Measurements from ENCODE around the gene ST6GALNAC2. TPM values are rescaled to one million over a fixed set of nuclear protein-coding genes. Genes with fewer than 3 reads are reported as not detected.

The ST6GALNAC2 gene
- total RNA-seq, 4 donors from 2014 or later, result 8.7 to 17.8 (median 13.3) TPM

- no peak for DNase-seq (ENCODE audit: extremely low spot score)
- no peak overlapping the region for H3K4me3 ChIP-seq
- no peaks in the 10 kb centered on the region for H3K9me3 ChIP-seq
- no peak for TF ChIP-seq POLR2A (IDR thresholded peaks at IDR 0.05; ENCODE audit: low read depth)
- no peak for TF ChIP-seq POLR2AphosphoS5 (IDR thresholded peaks at IDR 0.05)
- no peak for TF ChIP-seq CTCF (IDR thresholded peaks at IDR 0.05)
- TF ChIP-seq EP300 (IDR thresholded peaks at IDR 0.05), result no peak
- H3K4me1 ChIP-seq, result peaks cover 0 to 15% (median 6%) of the 10 kb centered on the region in 4 donors
- H3K27me3 ChIP-seq, result peaks cover 0 to 16% (median 0%) of the 10 kb centered on the region in 4 donors
- no peak overlapping the region for H3K27ac ChIP-seq (replicated peaks in 1 of 4)
- intact Hi-C loops (cut with DNase I), result no loop called here
- H3K36me3 ChIP-seq, result no peaks in the 10 kb centered on the region
- 88% methylated on average over 8 of the region's 8 CpGs for WGBS
Measured at GRCh38 chr17:76601065-76601464, 15.4 kb upstream of the ST6GALNAC2 start.

GRCh38 chr17:76599694-76600460 lies 14.2 kb upstream of the ST6GALNAC2 start:
- intact Hi-C loops (cut with DNase I), result no loop called here
- no peak overlapping the region for H3K4me3 ChIP-seq
- H3K36me3 ChIP-seq, result no peaks in the 10 kb centered on the region
- no peaks in the 10 kb centered on the region for H3K9me3 ChIP-seq
- H3K27ac ChIP-seq (replicated peaks in 1 of 4), result no peak overlapping the region
- DNase-seq (ENCODE audit: extremely low spot score), result no peak
- H3K27me3 ChIP-seq, result peaks cover 0 to 20% (median 0%) of the 10 kb centered on the region in 4 donors
- WGBS, result 70% methylated on average over 17 of the region's 17 CpGs
- TF ChIP-seq CTCF (IDR thresholded peaks at IDR 0.05), result no peak
- TF ChIP-seq POLR2AphosphoS5 (IDR thresholded peaks at IDR 0.05), result no peak
- no peak for TF ChIP-seq EP300 (IDR thresholded peaks at IDR 0.05)
- H3K4me1 ChIP-seq, result peaks cover 0 to 15% (median 6%) of the 10 kb centered on the region in 4 donors

GRCh38 chr17:76598004-76598439 lies 12.4 kb upstream of the ST6GALNAC2 start:
- TF ChIP-seq CTCF (IDR thresholded peaks at IDR 0.05), result no peak
- no peak for TF ChIP-seq POLR2AphosphoS5 (IDR thresholded peaks at IDR 0.05)

GRCh38 chr17:76597156-76598003 lies 11.7 kb upstream of the ST6GALNAC2 start:
- H3K27me3 ChIP-seq, result peaks cover 0 to 20% (median 0%) of the 10 kb centered on the region in 4 donors
- no peaks in the 10 kb centered on the region for H3K9me3 ChIP-seq
- WGBS, result 73% methylated on average over 12 of the region's 12 CpGs
- H3K4me3 ChIP-seq, result no peak overlapping the region
- intact Hi-C loops (cut with DNase I), result no loop called here
- no peak overlapping the region for H3K27ac ChIP-seq (replicated peaks in 1 of 4)
- H3K4me1 ChIP-seq, result peaks cover 0 to 15% (median 6%) of the 10 kb centered on the region in 4 donors
- no peaks in the 10 kb centered on the region for H3K36me3 ChIP-seq
- DNase-seq (ENCODE audit: extremely low spot score), result no peak
- TF ChIP-seq CTCF (IDR thresholded peaks at IDR 0.05) (no peak), EP300 (IDR thresholded peaks at IDR 0.05) (no peak), POLR2AphosphoS5 (IDR thresholded peaks at IDR 0.05) (no peak), POLR2A (IDR thresholded peaks at IDR 0.05; ENCODE audit: low read depth) (no peak)

More at GRCh38 chr17:76598004-76598439, 12.4 kb upstream of the ST6GALNAC2 start:
- peaks cover 0 to 21% (median 0%) of the 10 kb centered on the region in 4 donors for H3K27me3 ChIP-seq
- H3K4me3 ChIP-seq, result no peak overlapping the region
- DNase-seq (ENCODE audit: extremely low spot score), result no peak
- 33% methylated on average over 1 of the region's 2 CpGs for WGBS
- no peaks in the 10 kb centered on the region for H3K36me3 ChIP-seq
- peaks cover 0 to 15% (median 6%) of the 10 kb centered on the region in 4 donors for H3K4me1 ChIP-seq
- intact Hi-C loops (cut with DNase I), result no loop called here
- no peak overlapping the region for H3K27ac ChIP-seq (replicated peaks in 1 of 4)
- H3K9me3 ChIP-seq, result no peaks in the 10 kb centered on the region

All from esophagus muscularis mucosa (tissue), 4 donors.